Measurements from ENCODE around the gene DNAJC4. TPM values are rescaled to one million over a fixed set of nuclear protein-coding genes. Genes with fewer than 3 reads are reported as not detected.

The DNAJC4 gene
- total RNA-seq, 6 experiments from 2014 or later, result 14.6 to 27.6 (median 21.4) TPM

- H3K4me1 ChIP-seq, result no peaks in the 10 kb centered on the region
- H3K9me3 ChIP-seq, result no peaks in the 10 kb centered on the region
- no peak overlapping the region for H3K4me3 ChIP-seq
- H3K27me3 ChIP-seq, result no peaks in the 10 kb centered on the region
- WGBS (ENCODE audit: insufficient coverage, low coverage, low lambda C conversion rate, missing lambda C conversion rate), result 100% methylated on average over 1 of the region's 9 CpGs
- TF ChIP-seq POLR2A (IDR thresholded peaks at IDR 0.05) (no peak), CTCF (IDR thresholded peaks at IDR 0.05) (no peak)
- ATAC-seq, result no peak
- DNase-seq, result no peak
- intact Hi-C loops (cut with DNase I), result no loop called here
- no peak overlapping the region for H3K27ac ChIP-seq
- H3K36me3 ChIP-seq, result peaks cover 7 to 88% (median 53%) of the 10 kb centered on the region in 4 donors
These were observed 33.7 kb upstream of the DNAJC4 start for GRCh38 chr11:64196626-64197025.

DNA sequence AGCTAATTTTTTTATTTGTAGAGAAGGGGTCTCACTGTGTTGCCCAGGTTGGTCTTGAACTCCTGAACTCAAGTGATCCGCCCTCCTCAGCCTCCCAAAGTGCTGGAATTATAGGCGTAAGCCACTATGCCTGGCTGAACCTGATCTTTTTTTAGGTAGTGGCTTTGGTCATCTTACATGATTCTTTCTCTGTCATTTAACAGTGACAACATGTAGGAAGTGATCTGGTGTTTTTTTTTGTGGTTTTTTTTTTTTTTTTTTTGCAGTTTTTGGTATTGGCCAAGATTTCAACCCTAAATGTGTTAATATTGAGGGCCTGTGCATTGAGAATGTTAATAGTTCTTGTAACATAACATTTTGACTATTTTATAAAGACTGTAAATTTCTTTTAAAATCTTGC is 31.8 kb upstream of the DNAJC4 start:
- Histone ChIP-seq H3K27ac (no peak overlapping the region), H3K36me3 (peaks cover 15 to 95% (median 58%) of the 10 kb centered on the region in 4 donors), H3K27me3 (no peaks in the 10 kb centered on the region), H3K4me3 (no peak overlapping the region), H3K9me3 (no peaks in the 10 kb centered on the region), H3K4me1 (no peaks in the 10 kb centered on the region)
- TF ChIP-seq CTCF (IDR thresholded peaks at IDR 0.05), result no peak
- no peak for TF ChIP-seq POLR2A (IDR thresholded peaks at IDR 0.05)
- DNase-seq, result no peak
- WGBS (ENCODE audit: insufficient coverage, low coverage, low lambda C conversion rate, missing lambda C conversion rate), result 100% methylated on average over 1 of the region's 2 CpGs
- no peak for ATAC-seq
- intact Hi-C loops (cut with DNase I), result no loop called here

GRCh38 chr11:64201543-64201942 is 28.8 kb upstream of the DNAJC4 start:
- no peak for TF ChIP-seq CTCF (IDR thresholded peaks at IDR 0.05)
- no peak for TF ChIP-seq POLR2A (IDR thresholded peaks at IDR 0.05)
- 35% methylated on average over 3 of the region's 3 CpGs for WGBS (ENCODE audit: insufficient coverage, low coverage, low lambda C conversion rate, missing lambda C conversion rate)
- DNase-seq, result no peak
- intact Hi-C loops (cut with DNase I), result no loop called here
- Histone ChIP-seq H3K9me3 (no peaks in the 10 kb centered on the region), H3K27me3 (no peaks in the 10 kb centered on the region), H3K4me3 (no peak overlapping the region), H3K27ac (no peak overlapping the region), H3K4me1 (no peaks in the 10 kb centered on the region), H3K36me3 (peaks cover 12 to 90% (median 41%) of the 10 kb centered on the region in 4 donors)
- peak in 1 of 4 donors; percentile 41 for ATAC-seq

DNA sequence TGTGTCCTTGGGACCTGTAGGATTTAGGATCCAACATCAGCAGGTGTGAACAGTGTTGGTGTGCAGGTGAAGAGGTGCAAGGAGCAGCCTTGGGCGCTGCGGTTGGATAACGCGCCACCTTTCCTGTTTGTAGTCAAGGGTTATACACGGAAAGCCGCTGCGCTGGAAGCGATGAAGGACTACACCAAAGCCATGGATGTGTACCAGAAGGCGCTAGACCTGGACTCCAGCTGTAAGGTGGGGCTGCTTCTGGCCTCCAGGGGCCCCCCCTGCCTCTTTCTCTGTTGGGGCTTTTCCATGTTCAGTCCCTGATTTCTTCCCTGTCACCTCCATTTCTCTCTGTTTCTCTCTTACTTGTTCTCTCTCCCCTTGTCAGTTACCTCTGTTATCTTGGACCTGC is 27.4 kb upstream of the DNAJC4 start:
- WGBS (ENCODE audit: insufficient coverage, low coverage, low lambda C conversion rate, missing lambda C conversion rate), result 33% methylated on average over 1 of the region's 9 CpGs
- Histone ChIP-seq H3K4me3 (no peak overlapping the region), H3K36me3 (peaks cover 12 to 80% (median 29%) of the 10 kb centered on the region in 4 donors)

More for the DNA sequence above, 27.4 kb upstream of the DNAJC4 start:
- DNase-seq (no peak), ATAC-seq (no peak)
- no peaks in the 10 kb centered on the region for H3K9me3 ChIP-seq
- no peaks in the 10 kb centered on the region for H3K27me3 ChIP-seq
- intact Hi-C loops (cut with DNase I), result no loop called here
- H3K27ac ChIP-seq, result no peak overlapping the region
- H3K4me1 ChIP-seq, result no peaks in the 10 kb centered on the region
- TF ChIP-seq CTCF (IDR thresholded peaks at IDR 0.05) (no peak), POLR2A (IDR thresholded peaks at IDR 0.05) (no peak)
